PFSK-1 (cell line): ENCODE data around the gene SYNDIG1.

Experiments used
- FOXP2 ChIP-seq: optimal IDR thresholded peaks from 2 replicates; pipeline ENCODE3; 2011; ENCODE audit warnings: borderline replicate concordance, control low read depth, inconsistent platforms; ENCODE audit not compliant: insufficient read depth; ENCODE audit errors: extremely low read length, extremely low read depth
- POLR2AphosphoS5 ChIP-seq: IDR thresholded peaks from 2 replicates; pipeline ENCODE4 v1.6.1; 2012; ENCODE audit warnings: low read depth, mild to moderate bottlenecking, control low read depth, low read length, moderate library complexity
- REST ChIP-seq, 2 experiments: IDR thresholded peaks; 2 replicates each; pipeline versions ENCODE4 v1.6.1 to v1.8.0; 2011 to 2012; ENCODE audit warnings: low read depth in 2 of 2, low read length in 2 of 2, control low read depth in 1 of 2, inconsistent platforms in 1 of 2, mild to moderate bottlenecking in 1 of 2, moderate library complexity in 1 of 2; ENCODE audit not compliant: insufficient read depth in 1 of 2
- SIN3A ChIP-seq: IDR thresholded peaks from 2 replicates; pipeline ENCODE4 v1.6.1; 2012; ENCODE audit warnings: mild to moderate bottlenecking, low read length, moderate library complexity, borderline replicate concordance; ENCODE audit not compliant: insufficient read depth
- TAF1 ChIP-seq: IDR thresholded peaks from 2 replicates; pipeline ENCODE4 v1.6.1; 2012; ENCODE audit warnings: low read length, control low read depth, borderline replicate concordance; ENCODE audit not compliant: insufficient read depth

SYNDIG1 gene

GRCh38 chr20:24637941-24638340, 168.5 kb downstream of the SYNDIG1 start:
- no peak for TF ChIP-seq REST (IDR thresholded peaks at IDR 0.05; ENCODE audit: insufficient read depth in 1 of 2, low read depth in 2 of 2, low read length in 2 of 2)
- no peak for TF ChIP-seq TAF1
- TF ChIP-seq FOXP2, result no peak
- TF ChIP-seq SIN3A, result no peak
- no peak for TF ChIP-seq POLR2AphosphoS5

DNA sequence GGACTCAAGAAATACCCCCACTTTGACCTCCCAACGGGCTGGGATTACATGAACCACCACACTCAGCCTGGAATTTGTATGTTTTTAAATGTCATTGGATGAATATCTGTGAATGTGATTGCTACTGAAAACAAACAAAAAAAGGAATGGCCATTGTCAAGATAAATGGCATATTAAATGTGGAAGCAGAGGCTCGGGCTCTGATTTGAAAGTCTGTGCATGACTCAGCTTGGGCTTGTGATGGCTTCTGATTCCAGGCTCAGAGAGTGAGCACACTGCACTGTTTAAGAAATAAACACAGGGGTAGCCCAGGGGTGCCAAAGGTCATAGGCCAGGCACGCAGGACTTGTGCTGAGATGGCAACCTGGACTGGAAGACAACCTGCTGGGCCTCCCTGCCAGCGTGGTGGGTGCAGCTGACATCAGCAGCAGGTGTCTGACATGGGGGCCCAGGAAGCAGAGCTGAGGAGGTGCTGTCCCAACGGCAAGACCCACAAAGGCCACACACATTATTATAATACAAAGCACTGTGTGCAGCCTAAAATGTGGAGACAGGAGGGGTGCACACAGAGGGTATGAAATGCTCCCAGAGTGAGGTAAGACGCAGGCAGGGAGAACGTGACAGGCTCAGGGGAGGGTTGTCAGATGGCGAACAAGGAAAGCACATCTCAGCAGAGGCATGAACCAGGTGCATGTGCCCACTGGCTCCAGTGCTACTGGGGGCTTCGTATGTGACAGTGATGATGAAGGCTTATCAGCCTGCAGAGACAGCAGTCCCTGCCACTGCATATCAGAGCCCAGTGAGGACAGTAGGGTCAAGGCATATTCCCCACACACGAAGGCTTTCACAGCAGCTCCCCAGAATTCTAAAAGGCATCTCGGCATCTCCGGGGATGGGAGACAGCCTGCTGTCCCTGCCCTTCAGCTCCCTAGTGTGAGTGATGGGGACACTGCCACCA, 169.4 kb downstream of the SYNDIG1 start:
- TF ChIP-seq SIN3A (no peak), TAF1 (no peak), POLR2AphosphoS5 (no peak), FOXP2 (no peak), REST (IDR thresholded peaks at IDR 0.05; ENCODE audit: insufficient read depth in 1 of 2, low read depth in 2 of 2, low read length in 2 of 2) (no peak)

DNA sequence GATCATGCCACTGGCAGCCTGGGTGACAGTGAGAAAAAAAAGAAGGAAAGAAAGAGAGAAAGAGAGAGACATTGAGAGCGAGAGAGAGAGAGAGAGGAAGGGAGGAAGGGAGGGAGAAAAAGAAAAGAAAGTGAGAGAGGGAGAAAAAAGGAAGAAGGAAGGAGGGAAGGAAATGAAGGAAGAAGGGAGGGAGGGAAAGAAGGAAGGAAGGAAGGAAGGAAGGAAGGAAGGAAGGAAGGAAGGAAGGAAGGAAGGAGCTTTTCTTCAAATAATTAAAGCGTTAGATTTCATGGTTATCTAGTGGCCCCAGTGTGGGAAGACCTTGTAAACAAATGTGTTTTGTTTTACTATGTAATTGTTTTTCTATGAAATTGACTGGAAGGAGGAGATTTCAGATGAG, 170.8 kb downstream of the SYNDIG1 start:
- TF ChIP-seq REST (IDR thresholded peaks at IDR 0.05; ENCODE audit: insufficient read depth in 1 of 2, low read depth in 2 of 2, low read length in 2 of 2) (no peak), TAF1 (no peak), SIN3A (no peak), FOXP2 (no peak), POLR2AphosphoS5 (no peak)

DNA sequence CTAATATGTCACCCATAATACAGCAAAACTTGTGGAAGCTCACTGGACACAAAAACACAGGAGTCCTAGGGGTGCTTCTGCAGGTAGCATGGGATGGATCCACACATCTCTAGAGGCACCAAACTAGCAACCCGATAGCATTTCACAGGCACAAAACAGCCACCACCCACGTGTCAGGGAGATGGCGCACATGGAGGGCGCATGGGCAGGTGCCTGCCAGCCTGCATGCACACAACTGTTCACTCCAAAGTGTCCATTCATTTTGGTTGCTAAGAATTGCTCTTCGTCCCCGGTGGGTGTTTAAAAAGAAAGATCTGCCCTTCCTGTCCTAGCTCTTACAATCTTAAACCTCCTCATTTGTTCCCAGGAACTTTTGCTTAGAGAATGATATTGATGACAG, 171.3 kb downstream of the SYNDIG1 start:
- TF ChIP-seq POLR2AphosphoS5 (no peak), TAF1 (no peak), SIN3A (no peak), FOXP2 (no peak), REST (IDR thresholded peaks at IDR 0.05; ENCODE audit: insufficient read depth in 1 of 2, low read depth in 2 of 2, low read length in 2 of 2) (no peak)
